Karpas-422 (cell line): Measurements from ENCODE around the gene SAV1. TPM values are rescaled to one million over a fixed set of nuclear protein-coding genes. Genes with fewer than 3 reads are reported as not detected.
A peak's percentile ranks its signal among the peaks of the same experiment; 100 is the strongest.

ENCODE experiments used
- DNase-seq: peaks from one replicate; pipeline ENCODE4 v3.0.0-alpha.2; 2015
- H2AFZ ChIP-seq: fragments of 200-600 bp; sonication (generic); 2 replicates; pipeline ENCODE4 v1.6.1; 2014; ENCODE audit warnings: antibody characterized with exemption, low read length, mixed read lengths
- H3K27ac ChIP-seq: fragments of 200-600 bp; sonication (generic); 2 replicates; pipeline ENCODE4 v1.5.1; 2014; ENCODE audit warnings: mild to moderate bottlenecking, low read length, moderate library complexity
- H3K27me3 ChIP-seq: fragments of 200-600 bp; sonication (generic); 2 replicates; pipeline ENCODE4 v1.6.1; 2014; ENCODE audit warnings: low read length, mixed read lengths
- H3K36me3 ChIP-seq: fragments of 200-600 bp; sonication (generic); 2 replicates; pipeline ENCODE4 v1.6.1; 2014; ENCODE audit warnings: low read length, mixed read lengths; ENCODE audit not compliant: insufficient read depth
- H3K4me1 ChIP-seq: fragments of 200-600 bp; sonication (generic); 2 replicates; pipeline ENCODE4 v1.6.1; 2014; ENCODE audit warnings: mild to moderate bottlenecking, low read length, mixed read lengths
- H3K4me2 ChIP-seq: fragments of 200-600 bp; sonication (generic); 2 replicates; pipeline ENCODE4 v1.6.1; 2014; ENCODE audit warnings: low read length, low read depth, mild to moderate bottlenecking; ENCODE audit not compliant: poor library complexity, severe bottlenecking
- H3K4me3 ChIP-seq: fragments of 200-600 bp; sonication (generic); 2 replicates; pipeline ENCODE4 v1.5.1; 2014; ENCODE audit warnings: mild to moderate bottlenecking, antibody characterized with exemption, low read length, mixed read lengths
- H3K79me2 ChIP-seq: fragments of 200-600 bp; sonication (generic); 2 replicates; pipeline ENCODE4 v1.6.1; 2014; ENCODE audit warnings: mild to moderate bottlenecking, low read length, mixed read lengths
- H3K9ac ChIP-seq: fragments of 200-600 bp; sonication (generic); 2 replicates; pipeline ENCODE4 v1.6.0; 2014; ENCODE audit warnings: low read length
- H3K9me2 ChIP-seq: fragments of 200-600 bp; sonication (generic), shearing (Covaris generic); replicated peaks from 2 replicates; pipeline ENCODE4 v1.6.0; 2014; ENCODE audit warnings: mild to moderate bottlenecking, low read length, moderate library complexity; ENCODE audit not compliant: insufficient read depth
- H3K9me3 ChIP-seq: fragments of 300-700, 200-600 bp; sonication (generic); 2 replicates; pipeline ENCODE4 v1.6.1; 2014; ENCODE audit warnings: low read length, mixed read lengths
- H4K20me1 ChIP-seq: fragments of 200-600 bp; sonication (generic); 2 replicates; pipeline ENCODE4 v1.6.1; 2014; ENCODE audit warnings: mild to moderate bottlenecking, antibody characterized with exemption, low read length, low read depth; ENCODE audit not compliant: insufficient read depth
- total RNA-seq: library from RNA; depleted of rRNA; stranded (reverse); fragments of >200 nt; shearing (Covaris generic); gene quantifications from 2 replicates; pipeline ENCODE4 v1.2.3, GENCODE V29; 2014; ENCODE audit warnings: low replicate concordance

The SAV1 gene
- total RNA-seq, 1 experiment from 2014 or later, result 22.0 TPM

DNA sequence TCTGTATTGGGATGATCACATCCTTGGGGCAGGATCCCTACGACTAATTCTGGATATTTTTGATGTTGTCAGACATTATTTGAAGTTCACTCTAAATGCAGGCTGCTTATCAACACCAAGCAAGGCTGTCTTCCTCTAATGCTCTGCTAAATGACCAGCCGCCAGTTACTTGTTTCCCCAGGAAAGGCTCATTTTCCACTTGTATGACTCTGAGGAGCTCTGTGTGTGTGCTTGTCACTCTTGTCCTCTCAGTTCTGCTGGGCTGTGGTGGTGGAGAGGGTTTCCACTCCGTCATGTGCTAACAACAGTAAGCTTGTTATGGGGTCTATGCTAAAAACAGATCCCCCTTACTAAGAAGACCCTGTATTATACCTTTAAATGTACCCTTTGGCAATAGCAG, 66.1 kb downstream of the SAV1 start:
- Histone ChIP-seq H3K36me3 (no peaks in the 10 kb centered on the region), H4K20me1 (no peaks in the 10 kb centered on the region), H3K79me2 (no peaks in the 10 kb centered on the region), H2AFZ (no peak overlapping the region), H3K4me3 (no peak overlapping the region), H3K4me1 (no peaks in the 10 kb centered on the region), H3K9me3 (no peaks in the 10 kb centered on the region), H3K27ac (no peak overlapping the region), H3K4me2 (no peak overlapping the region), H3K27me3 (no peaks in the 10 kb centered on the region), H3K9ac (no peak overlapping the region), H3K9me2 (no peaks in the 10 kb centered on the region)
- no peak for DNase-seq

DNA sequence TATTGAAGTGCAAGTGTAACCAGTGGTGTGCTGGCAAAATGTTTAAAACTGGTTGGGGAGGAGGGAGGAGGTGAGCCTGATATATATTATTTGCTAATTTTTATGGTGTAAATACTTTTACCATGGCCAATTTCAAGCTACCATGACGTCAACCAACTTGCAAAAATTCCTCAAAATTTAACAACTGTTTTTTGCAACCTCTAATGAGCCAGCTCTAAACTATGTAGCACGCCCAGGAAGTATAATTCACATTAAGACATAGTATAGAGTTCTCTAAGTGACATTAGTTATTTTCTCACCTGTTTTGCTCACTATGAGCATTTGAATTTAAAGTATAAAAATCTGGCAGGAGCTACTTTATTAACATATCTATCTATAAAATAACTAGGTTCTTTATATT, 66.7 kb downstream of the SAV1 start:
- no peak overlapping the region for H2AFZ ChIP-seq
- H3K4me2 ChIP-seq, result no peak overlapping the region
- no peaks in the 10 kb centered on the region for H3K36me3 ChIP-seq

DNA sequence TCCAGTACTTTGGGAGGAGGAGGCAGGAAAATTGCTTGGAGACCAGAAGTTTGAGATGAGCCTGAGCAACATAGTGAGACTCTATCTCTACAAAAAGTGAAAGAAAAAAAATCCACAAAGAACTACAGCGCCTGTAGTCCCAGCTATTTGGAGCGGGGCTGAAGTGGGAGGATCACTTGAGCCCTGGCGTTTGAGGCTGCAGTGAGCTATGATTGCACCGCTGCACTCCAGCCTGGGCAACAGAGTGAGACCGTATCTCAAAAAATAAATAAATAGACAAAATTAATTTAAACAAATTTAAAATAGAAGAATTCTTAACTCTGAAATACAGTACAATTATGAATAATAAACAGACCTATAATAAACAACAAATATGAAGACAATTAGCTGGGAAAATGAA, 67.3 kb downstream of the SAV1 start:
- Histone ChIP-seq H3K79me2 (no peaks in the 10 kb centered on the region), H3K27me3 (no peaks in the 10 kb centered on the region), H2AFZ (no peak overlapping the region), H3K36me3 (no peaks in the 10 kb centered on the region), H4K20me1 (no peaks in the 10 kb centered on the region), H3K9ac (no peak overlapping the region), H3K9me3 (no peaks in the 10 kb centered on the region), H3K4me2 (no peak overlapping the region), H3K9me2 (no peaks in the 10 kb centered on the region), H3K27ac (no peak overlapping the region), H3K4me1 (no peaks in the 10 kb centered on the region), H3K4me3 (no peak overlapping the region)
- DNase-seq, result no peak

More for the DNA sequence above, 66.7 kb downstream of the SAV1 start:
- H3K27me3 ChIP-seq, result no peaks in the 10 kb centered on the region
- no peaks in the 10 kb centered on the region for H3K79me2 ChIP-seq
- H3K4me3 ChIP-seq, result no peak overlapping the region
- H3K9ac ChIP-seq, result no peak overlapping the region
- no peaks in the 10 kb centered on the region for H4K20me1 ChIP-seq
- no peaks in the 10 kb centered on the region for H3K9me2 ChIP-seq
- no peak overlapping the region for H3K27ac ChIP-seq
- no peaks in the 10 kb centered on the region for H3K9me3 ChIP-seq
- no peaks in the 10 kb centered on the region for H3K4me1 ChIP-seq
- DNase-seq, result no peak

DNA sequence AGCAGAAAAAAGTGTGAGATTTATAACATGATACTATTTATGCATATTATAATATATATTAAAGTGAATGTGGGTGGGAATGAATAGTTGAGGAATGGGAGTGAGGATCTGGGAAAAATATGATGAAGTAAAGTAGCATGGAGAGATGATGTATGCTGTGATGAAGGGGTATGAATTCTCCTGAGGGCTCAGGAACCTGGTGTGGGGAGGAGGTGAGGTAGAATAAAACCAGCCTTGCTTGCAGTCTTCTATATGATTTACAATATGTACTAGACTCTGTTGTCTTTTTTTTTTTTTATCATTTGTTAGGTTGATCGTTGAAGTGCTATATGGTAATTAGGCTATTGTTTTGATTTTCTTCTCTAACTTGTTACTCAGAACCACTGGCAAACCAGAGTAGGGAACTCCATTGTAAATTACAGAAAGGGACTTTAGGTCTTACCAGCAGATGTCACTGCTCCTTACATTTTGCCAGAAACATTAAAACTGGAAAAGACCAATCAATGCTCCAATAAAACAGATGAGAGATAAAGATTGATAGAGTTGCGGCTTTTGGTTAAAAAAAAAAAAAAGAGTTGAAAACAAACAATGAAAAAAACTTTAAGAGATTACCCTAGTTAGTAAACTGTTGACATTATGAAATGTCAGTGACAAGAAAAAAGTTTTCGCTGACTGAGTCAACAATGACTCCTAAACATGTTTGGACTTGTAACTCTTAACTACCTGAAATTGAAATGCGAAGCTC, 68.2 kb downstream of the SAV1 start:
- Histone ChIP-seq H3K27ac (no peak overlapping the region), H4K20me1 (no peaks in the 10 kb centered on the region), H3K27me3 (no peaks in the 10 kb centered on the region), H3K9ac (no peak overlapping the region), H3K36me3 (no peaks in the 10 kb centered on the region), H3K9me3 (no peaks in the 10 kb centered on the region), H3K9me2 (no peaks in the 10 kb centered on the region), H3K4me2 (no peak overlapping the region), H3K4me3 (no peak overlapping the region), H2AFZ (no peak overlapping the region), H3K79me2 (no peaks in the 10 kb centered on the region), H3K4me1 (no peaks in the 10 kb centered on the region)
- DNase-seq, result peak; percentile 67

DNA sequence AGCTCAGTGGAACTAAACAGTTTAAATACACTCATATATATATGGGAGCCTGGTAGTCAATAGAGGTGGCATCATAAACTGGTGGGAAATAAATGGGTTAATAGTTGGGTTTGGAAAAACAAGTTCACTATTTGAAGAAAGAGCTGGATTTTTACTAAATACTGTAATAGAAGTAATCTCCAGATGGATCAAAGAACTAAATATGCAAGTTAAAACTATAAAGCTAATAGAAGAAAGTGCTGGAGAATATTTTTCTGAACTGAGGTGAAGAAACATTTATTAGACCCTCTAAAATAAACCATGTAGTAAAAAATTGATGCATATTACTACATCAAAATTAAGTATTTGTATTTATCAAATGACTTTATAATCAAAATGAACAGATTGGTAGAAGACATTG, 69.3 kb downstream of the SAV1 start:
- no peaks in the 10 kb centered on the region for H4K20me1 ChIP-seq
- H3K27ac ChIP-seq, result no peak overlapping the region
- no peaks in the 10 kb centered on the region for H3K9me2 ChIP-seq
- no peaks in the 10 kb centered on the region for H3K4me1 ChIP-seq
- H3K9ac ChIP-seq, result no peak overlapping the region
- H3K36me3 ChIP-seq, result no peaks in the 10 kb centered on the region
- no peak overlapping the region for H2AFZ ChIP-seq
- no peak for DNase-seq
- no peak overlapping the region for H3K4me3 ChIP-seq
- H3K9me3 ChIP-seq, result no peaks in the 10 kb centered on the region
- no peaks in the 10 kb centered on the region for H3K79me2 ChIP-seq
- no peak overlapping the region for H3K4me2 ChIP-seq
- no peaks in the 10 kb centered on the region for H3K27me3 ChIP-seq

DNA sequence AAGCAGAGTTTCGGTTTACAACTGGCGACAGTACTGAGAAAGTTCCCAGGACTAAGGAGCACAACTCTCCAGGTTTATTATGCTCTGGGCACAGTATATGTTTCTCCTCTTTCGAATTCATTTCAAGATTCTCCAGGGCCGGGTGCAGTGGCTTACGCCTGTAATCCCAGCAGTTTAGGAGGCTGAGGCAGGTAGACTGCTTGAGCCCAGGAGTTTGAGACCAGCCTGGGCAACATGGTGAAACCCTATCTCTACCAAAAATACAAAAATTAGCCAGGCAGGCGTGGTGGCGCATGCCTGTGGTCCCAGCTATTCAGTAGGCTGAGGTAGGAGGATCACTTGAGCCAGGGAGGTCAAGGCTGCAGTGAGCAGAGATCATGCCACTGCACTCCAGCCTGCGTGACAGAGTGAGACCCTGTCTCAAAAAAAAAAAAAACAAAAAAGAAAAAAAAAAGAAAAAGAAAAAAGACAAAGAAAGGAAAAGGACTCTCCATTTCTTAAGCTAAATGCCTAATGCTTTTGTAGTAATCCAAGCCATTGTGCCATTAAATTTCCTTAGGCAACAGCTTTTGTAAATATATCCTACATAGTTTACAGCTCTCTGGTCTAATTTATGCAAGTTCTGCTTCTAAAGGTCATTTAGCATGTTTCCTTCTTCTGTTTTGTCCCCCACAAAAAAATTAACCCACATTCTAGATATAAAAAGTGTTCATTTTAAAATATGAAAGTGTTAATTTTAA, 73.4 kb downstream of the SAV1 start:
- H3K4me1 ChIP-seq, result no peaks in the 10 kb centered on the region
- H2AFZ ChIP-seq, result no peak overlapping the region
- H3K4me3 ChIP-seq, result no peak overlapping the region
- no peak overlapping the region for H3K9ac ChIP-seq
- DNase-seq, result no peak
- no peaks in the 10 kb centered on the region for H3K36me3 ChIP-seq
- no peaks in the 10 kb centered on the region for H3K9me2 ChIP-seq
- no peak overlapping the region for H3K4me2 ChIP-seq
- no peaks in the 10 kb centered on the region for H3K27me3 ChIP-seq
- H4K20me1 ChIP-seq, result no peaks in the 10 kb centered on the region
- no peaks in the 10 kb centered on the region for H3K9me3 ChIP-seq
- H3K27ac ChIP-seq, result no peak overlapping the region
- no peaks in the 10 kb centered on the region for H3K79me2 ChIP-seq

DNA sequence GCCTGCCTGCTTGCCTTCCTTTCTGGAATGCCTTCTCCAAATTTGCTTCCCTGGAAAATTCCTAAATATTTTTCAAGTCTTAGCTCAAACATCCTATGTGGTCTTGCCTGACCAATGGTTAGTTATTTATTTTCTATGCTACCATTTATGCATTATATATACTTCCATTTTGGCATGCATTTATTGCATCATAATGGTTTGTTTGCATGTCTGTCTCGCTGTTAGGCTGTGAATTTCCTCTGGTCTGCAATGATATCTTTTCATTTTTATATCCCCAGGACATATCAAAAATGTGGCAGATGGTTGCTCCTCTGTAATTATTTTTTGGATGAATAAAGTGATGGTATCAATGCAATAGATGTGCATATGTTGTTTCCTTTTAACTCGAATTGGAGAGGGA, 77.6 kb downstream of the SAV1 start:
- Histone ChIP-seq H2AFZ (no peak overlapping the region), H3K79me2 (no peaks in the 10 kb centered on the region), H3K4me3 (no peak overlapping the region), H3K4me2 (no peak overlapping the region), H3K9me2 (no peaks in the 10 kb centered on the region), H3K27ac (no peak overlapping the region), H3K9ac (no peak overlapping the region), H4K20me1 (no peaks in the 10 kb centered on the region), H3K36me3 (no peaks in the 10 kb centered on the region), H3K9me3 (no peaks in the 10 kb centered on the region), H3K4me1 (no peaks in the 10 kb centered on the region), H3K27me3 (no peaks in the 10 kb centered on the region)
- no peak for DNase-seq
